ENCODE results near the gene HS2ST1. TPM values are rescaled to one million over a fixed set of nuclear protein-coding genes. Genes with fewer than 3 reads are reported as not detected.
"Not testable (repeated sequence)": the region's sequence is repeated elsewhere in the genome, so short reads cannot be mapped to it uniquely, and the experiment has no call there.

HS2ST1 gene
- total and polyA plus RNA-seq, 4 donors = 5.4 to 11.8 (median 8.2) TPM

- Histone ChIP-seq H3K4me1 (ENCODE audit: control insufficient read depth in 4 of 4, insufficient read depth in 4 of 4, low read length in 3 of 4) (peaks cover 0 to 7% (median 1%) of the 10 kb centered on the region in 4 donors), H3K27ac (ENCODE audit: low read depth in 1 of 2, low read length in 2 of 2) (no peak overlapping the region), H3K4me3 (ENCODE audit: low read depth in 1 of 3, low read length in 3 of 3) (no peak overlapping the region), H3K9ac (ENCODE audit: low read depth in 1 of 2, low read length in 2 of 2) (no peak overlapping the region), H3K36me3 (ENCODE audit: control insufficient read depth in 4 of 4, insufficient read depth in 3 of 4, low read depth in 1 of 4, low read length in 3 of 4) (no peaks in the 10 kb centered on the region), H3K27me3 (ENCODE audit: control insufficient read depth in 4 of 4, insufficient read depth in 4 of 4, low read length in 3 of 4) (no peaks in the 10 kb centered on the region), H3K9me3 (ENCODE audit: control insufficient read depth in 4 of 4, low read length in 3 of 4) (no peaks in the 10 kb centered on the region)
- TF ChIP-seq HNF4G (IDR thresholded peaks at IDR 0.05) = no peak
- TF ChIP-seq SP1 (IDR thresholded peaks at IDR 0.05) = no peak
- TF ChIP-seq REST (IDR thresholded peaks at IDR 0.05) = no peak
- TF ChIP-seq YY1 (IDR thresholded peaks at IDR 0.05) = no peak
- TF ChIP-seq CTCF (IDR thresholded peaks at IDR 0.05; ENCODE audit: low read depth, low read length, missing input control) = no peak
- no peak for TF ChIP-seq GABPA (IDR thresholded peaks at IDR 0.05 in 1 of 2, conservative IDR thresholded peaks at IDR 0.05 in 1 of 2)
- no peak for TF ChIP-seq MAX (IDR thresholded peaks at IDR 0.05)
- TF ChIP-seq JUND (IDR thresholded peaks at IDR 0.05) = no peak
- no peak for TF ChIP-seq NR2F2 (IDR thresholded peaks at IDR 0.05)
- no peak for TF ChIP-seq HNF4A (conservative IDR thresholded peaks at IDR 0.05)
- TF ChIP-seq ATF3 (IDR thresholded peaks at IDR 0.05) = no peak
- no peak for TF ChIP-seq ZBTB33 (IDR thresholded peaks at IDR 0.05)
- no peak for TF ChIP-seq RAD21 (IDR thresholded peaks at IDR 0.05)
- no peak for TF ChIP-seq FOXA2 (IDR thresholded peaks at IDR 0.05)
- no peak for DNase-seq (ENCODE audit: low spot score)
Observed at GRCh38 chr1:86960548-86960947, 46.1 kb downstream of the HS2ST1 start.

GRCh38 chr1:86963841-86964240, 49.4 kb downstream of the HS2ST1 start:
- H3K4me1 ChIP-seq (ENCODE audit: control insufficient read depth in 4 of 4, insufficient read depth in 4 of 4, low read length in 3 of 4); H3K36me3 ChIP-seq (ENCODE audit: control insufficient read depth in 4 of 4, insufficient read depth in 3 of 4, low read depth in 1 of 4, low read length in 3 of 4); H3K27me3 ChIP-seq (ENCODE audit: control insufficient read depth in 4 of 4, insufficient read depth in 4 of 4, low read length in 3 of 4); H3K27ac ChIP-seq (ENCODE audit: low read depth in 1 of 2, low read length in 2 of 2); H3K4me3 ChIP-seq (ENCODE audit: low read depth in 1 of 3, low read length in 3 of 3); H3K9me3 ChIP-seq (ENCODE audit: control insufficient read depth in 4 of 4, low read length in 3 of 4); DNase-seq (ENCODE audit: low spot score); H3K9ac ChIP-seq (ENCODE audit: low read depth in 1 of 2, low read length in 2 of 2): not testable (repeated sequence)
- 94% methylated on average over 36 of the region's 36 CpGs for WGBS

All from liver (tissue), 9 donors.